Measurements from ENCODE around the gene CHMP4B. TPM values are rescaled to one million over a fixed set of nuclear protein-coding genes. Genes with fewer than 3 reads are reported as not detected.

CHMP4B gene
- total RNA-seq, 1 donor from 2014 or later, result 59.2 TPM

GRCh38 chr20:33828326-33828844 lies 17.2 kb downstream of the CHMP4B start:
- TF ChIP-seq, protein P1, sequence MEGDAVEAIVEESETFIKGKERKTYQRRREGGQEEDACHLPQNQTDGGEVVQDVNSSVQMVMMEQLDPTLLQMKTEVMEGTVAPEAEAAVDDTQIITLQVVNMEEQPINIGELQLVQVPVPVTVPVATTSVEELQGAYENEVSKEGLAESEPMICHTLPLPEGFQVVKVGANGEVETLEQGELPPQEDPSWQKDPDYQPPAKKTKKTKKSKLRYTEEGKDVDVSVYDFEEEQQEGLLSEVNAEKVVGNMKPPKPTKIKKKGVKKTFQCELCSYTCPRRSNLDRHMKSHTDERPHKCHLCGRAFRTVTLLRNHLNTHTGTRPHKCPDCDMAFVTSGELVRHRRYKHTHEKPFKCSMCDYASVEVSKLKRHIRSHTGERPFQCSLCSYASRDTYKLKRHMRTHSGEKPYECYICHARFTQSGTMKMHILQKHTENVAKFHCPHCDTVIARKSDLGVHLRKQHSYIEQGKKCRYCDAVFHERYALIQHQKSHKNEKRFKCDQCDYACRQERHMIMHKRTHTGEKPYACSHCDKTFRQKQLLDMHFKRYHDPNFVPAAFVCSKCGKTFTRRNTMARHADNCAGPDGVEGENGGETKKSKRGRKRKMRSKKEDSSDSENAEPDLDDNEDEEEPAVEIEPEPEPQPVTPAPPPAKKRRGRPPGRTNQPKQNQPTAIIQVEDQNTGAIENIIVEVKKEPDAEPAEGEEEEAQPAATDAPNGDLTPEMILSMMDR (IDR thresholded peaks at IDR 0.05; ENCODE audit: insufficient read depth, low read length, poor library complexity, severe bottlenecking), result no peak
- Histone ChIP-seq H3K27me3 (ENCODE audit: control insufficient read depth, insufficient read depth, low read length) (no peaks in the 10 kb centered on the region), H3K36me3 (ENCODE audit: control insufficient read depth, insufficient read depth, low read length) (no peaks in the 10 kb centered on the region), H3K4me3 (ENCODE audit: low read depth, low read length) (no peak overlapping the region)
- no peak for DNase-seq (ENCODE audit: low read depth)

- no peaks in the 10 kb centered on the region for H3K36me3 ChIP-seq (ENCODE audit: control insufficient read depth, insufficient read depth, low read length)
- no peak overlapping the region for H3K4me3 ChIP-seq (ENCODE audit: low read depth, low read length)
- TF ChIP-seq, protein P1 (IDR thresholded peaks at IDR 0.05; ENCODE audit: insufficient read depth, low read length, poor library complexity, severe bottlenecking), result no peak
- DNase-seq (ENCODE audit: low read depth), result no peak
- H3K27me3 ChIP-seq (ENCODE audit: control insufficient read depth, insufficient read depth, low read length), result no peaks in the 10 kb centered on the region
Measured at GRCh38 chr20:33828967-33829560, 17.9 kb downstream of the CHMP4B start.

DNA sequence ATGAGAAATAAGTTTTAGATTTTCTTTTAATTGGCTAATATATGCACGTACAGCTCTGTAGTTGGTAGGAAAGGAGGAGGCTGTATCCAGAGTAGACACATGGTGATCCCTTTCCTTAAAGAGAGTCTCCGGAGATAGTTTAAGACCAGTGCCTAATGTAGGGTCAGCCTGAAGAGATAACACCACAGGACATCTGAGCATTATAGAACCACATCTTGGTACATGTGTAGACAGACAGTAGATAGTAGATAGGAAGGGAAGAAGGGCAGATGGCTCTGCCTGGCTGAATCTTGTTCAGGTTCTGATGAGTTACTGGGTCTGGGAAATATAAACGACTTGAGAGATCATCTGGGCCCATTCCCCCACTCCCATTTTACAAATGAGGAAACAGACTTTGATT lies 18.5 kb downstream of the CHMP4B start:
- Histone ChIP-seq H3K4me3 (ENCODE audit: low read depth, low read length) (no peak overlapping the region), H3K27me3 (ENCODE audit: control insufficient read depth, insufficient read depth, low read length) (no peaks in the 10 kb centered on the region), H3K36me3 (ENCODE audit: control insufficient read depth, insufficient read depth, low read length) (no peaks in the 10 kb centered on the region)
- TF ChIP-seq, protein P1 (IDR thresholded peaks at IDR 0.05; ENCODE audit: insufficient read depth, low read length, poor library complexity, severe bottlenecking), result no peak
- no peak for DNase-seq (ENCODE audit: low read depth)

DNA sequence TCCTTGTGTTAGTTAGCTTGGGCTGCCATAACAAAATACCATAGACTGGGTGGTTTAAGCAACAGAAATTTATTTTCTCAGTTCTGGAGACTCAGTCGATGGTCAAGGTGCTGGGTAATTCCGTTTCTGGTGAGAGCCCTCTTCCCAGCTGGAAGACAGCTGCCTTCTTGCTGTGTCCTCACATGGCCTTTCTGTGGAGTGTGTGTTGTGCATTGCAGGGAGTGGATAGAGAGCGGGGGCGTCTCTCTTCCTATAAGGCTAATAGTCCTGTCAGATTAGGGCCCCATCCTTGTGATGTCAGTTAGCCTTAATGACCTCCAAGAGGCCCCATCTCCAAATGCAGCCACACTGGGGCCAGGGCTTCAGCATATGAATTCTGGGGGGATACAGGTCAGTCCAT lies 19.2 kb downstream of the CHMP4B start:
- H3K4me3 ChIP-seq (ENCODE audit: low read depth, low read length), result no peak overlapping the region
- TF ChIP-seq, protein P1 (IDR thresholded peaks at IDR 0.05; ENCODE audit: insufficient read depth, low read length, poor library complexity, severe bottlenecking), result no peak
- H3K36me3 ChIP-seq (ENCODE audit: control insufficient read depth, insufficient read depth, low read length), result no peaks in the 10 kb centered on the region
- DNase-seq (ENCODE audit: low read depth), result no peak
- no peaks in the 10 kb centered on the region for H3K27me3 ChIP-seq (ENCODE audit: control insufficient read depth, insufficient read depth, low read length)

DNA sequence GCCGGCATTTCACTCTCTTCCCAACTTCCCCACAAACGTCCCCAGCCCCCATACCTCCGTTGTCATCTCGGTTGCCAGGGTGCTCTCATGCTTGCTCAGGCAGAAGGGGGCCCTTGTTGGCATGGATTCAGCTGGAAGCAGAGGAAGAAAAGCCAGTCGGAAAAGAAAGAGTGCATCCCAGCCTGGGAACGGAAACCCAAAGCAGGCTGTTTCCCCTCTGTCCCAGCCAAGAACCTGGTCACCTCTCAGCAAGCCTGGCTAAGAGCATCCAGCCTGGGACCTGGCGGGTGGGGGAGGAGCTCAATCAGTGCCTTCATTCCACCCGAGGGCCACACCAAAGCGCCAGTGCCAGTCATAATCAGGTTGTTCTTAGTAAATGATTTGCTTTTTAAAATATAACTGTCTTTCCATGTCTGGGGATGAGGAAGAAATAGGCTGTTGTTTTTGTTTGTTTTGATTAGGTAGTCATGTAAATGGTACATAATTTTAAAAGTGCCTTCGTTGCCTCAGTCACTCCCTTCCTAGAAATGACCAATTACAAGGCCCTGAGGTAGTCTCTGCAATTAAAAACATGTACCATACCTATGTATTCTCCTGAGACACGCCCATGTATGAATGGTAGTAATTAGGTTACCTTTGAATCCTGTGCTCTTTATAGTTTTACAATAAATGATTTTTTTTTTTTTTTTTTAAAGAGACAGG lies 21.1 kb downstream of the CHMP4B start:
- no peak for DNase-seq (ENCODE audit: low read depth)
- Histone ChIP-seq H3K36me3 (ENCODE audit: control insufficient read depth, insufficient read depth, low read length) (no peaks in the 10 kb centered on the region), H3K4me3 (ENCODE audit: low read depth, low read length) (no peak overlapping the region), H3K27me3 (ENCODE audit: control insufficient read depth, insufficient read depth, low read length) (no peaks in the 10 kb centered on the region)
- TF ChIP-seq, protein P1 (IDR thresholded peaks at IDR 0.05; ENCODE audit: insufficient read depth, low read length, poor library complexity, severe bottlenecking), result no peak

Data from kidney epithelial cell (primary cell).